Neuronal stem cell (in vitro differentiated cells): Measurements from ENCODE around the gene CLIC4.

Experiments
- DNase-seq: peaks from one replicate; pipeline ENCODE4 v3.0.0-alpha.2; 2013; ENCODE audit warnings: low spot score
- H2AFZ ChIP-seq: one replicate; pipeline ENCODE4 v1.6.1; 2013; ENCODE audit warnings: mild to moderate bottlenecking, low read length, inconsistent platforms
- H2AK5ac ChIP-seq: 2 replicates; pipeline ENCODE4 v1.6.1; 2013; ENCODE audit warnings: low read depth, mild to moderate bottlenecking, inconsistent platforms, low read length, moderate library complexity, mixed read lengths
- H2BK120ac ChIP-seq: 2 replicates; pipeline ENCODE4 v1.6.1; 2013; ENCODE audit warnings: low read depth, mild to moderate bottlenecking, inconsistent platforms, low read length, moderate library complexity, mixed read lengths
- H2BK12ac ChIP-seq: one replicate; pipeline ENCODE4 v1.6.1; 2013; ENCODE audit warnings: low read length, inconsistent platforms
- H2BK15ac ChIP-seq: 2 replicates; pipeline ENCODE4 v1.6.1; 2013; ENCODE audit warnings: mild to moderate bottlenecking, low read length, inconsistent platforms, mixed read lengths
- H2BK5ac ChIP-seq: one replicate; pipeline ENCODE4 v1.6.1; 2013; ENCODE audit warnings: inconsistent platforms, mild to moderate bottlenecking, low read length, moderate library complexity
- H3K14ac ChIP-seq: one replicate; pipeline ENCODE4 v1.6.1; 2013; ENCODE audit warnings: low read length, inconsistent platforms
- H3K18ac ChIP-seq: 2 replicates; pipeline ENCODE4 v1.6.1; 2013; ENCODE audit warnings: low read length, inconsistent platforms
- H3K23ac ChIP-seq: 2 replicates; pipeline ENCODE4 v1.6.1; 2013; ENCODE audit warnings: low read depth, mild to moderate bottlenecking, mixed read lengths, low read length, inconsistent platforms; ENCODE audit not compliant: poor library complexity
- H3K27ac ChIP-seq: replicated peaks from 3 replicates; pipeline ENCODE4 v1.5.1; 2013; ENCODE audit warnings: low read length, inconsistent platforms
- H3K27me3 ChIP-seq, 3 experiments: 2 replicates each; pipeline ENCODE4 v1.6.1; 2013; ENCODE audit warnings: low read length in 3 of 3, mild to moderate bottlenecking in 2 of 3, inconsistent platforms in 1 of 3, low read depth in 1 of 3, mixed read lengths in 1 of 3, moderate library complexity in 1 of 3; ENCODE audit not compliant: control insufficient read depth in 3 of 3, insufficient read depth in 3 of 3
- H3K36me3 ChIP-seq, 2 donors: replicated peaks in 1 of 2; 2 replicates each; pipeline ENCODE4 v1.6.1; 2013; ENCODE audit warnings: low read length in 2 of 2; ENCODE audit not compliant: control insufficient read depth in 2 of 2, insufficient read depth in 2 of 2
- H3K4ac ChIP-seq: 2 replicates; pipeline ENCODE4 v1.6.1; 2013; ENCODE audit warnings: inconsistent platforms, mild to moderate bottlenecking, low read length, moderate library complexity
- H3K4me1 ChIP-seq, 2 donors: 1 replicate in 1 of 2; 2 replicates in 1 of 2; pipeline ENCODE4 v1.6.1; 2013; ENCODE audit warnings: low read length in 2 of 2, low read depth in 1 of 2; ENCODE audit not compliant: control insufficient read depth in 2 of 2, insufficient read depth in 1 of 2
- H3K4me2 ChIP-seq: one replicate; pipeline ENCODE4 v1.6.1; 2013; ENCODE audit warnings: mild to moderate bottlenecking, low read length, inconsistent platforms; ENCODE audit not compliant: insufficient read depth, poor library complexity, severe bottlenecking
- H3K4me3 ChIP-seq, 2 donors: 2 replicates each; pipeline ENCODE4 v1.5.1; 2013; ENCODE audit warnings: low read length in 2 of 2, mild to moderate bottlenecking in 2 of 2, inconsistent platforms in 1 of 2, moderate library complexity in 1 of 2
- H3K79me1 ChIP-seq: one replicate; pipeline ENCODE4 v1.6.1; 2013; ENCODE audit warnings: low read depth, mild to moderate bottlenecking, inconsistent platforms, low read length, moderate library complexity
- H3K9ac ChIP-seq: one replicate; pipeline ENCODE4 v1.6.1; 2013; ENCODE audit warnings: mild to moderate bottlenecking, low read depth, low read length, inconsistent platforms; ENCODE audit not compliant: poor library complexity
- H3K9me3 ChIP-seq, 2 donors: replicated peaks in 1 of 2; 2 replicates each; pipeline versions ENCODE3 to v1.6.1; 2013; ENCODE audit warnings: low read length in 2 of 2, mild to moderate bottlenecking in 2 of 2, inconsistent platforms in 1 of 2, low read depth in 1 of 2, mixed read lengths in 1 of 2, moderate library complexity in 1 of 2; ENCODE audit not compliant: control insufficient read depth in 2 of 2, insufficient read depth in 1 of 2
- H4K8ac ChIP-seq: one replicate; pipeline ENCODE4 v1.6.1; 2013; ENCODE audit warnings: low read depth, mild to moderate bottlenecking, inconsistent platforms, low read length, moderate library complexity
- H4K91ac ChIP-seq: one replicate; pipeline ENCODE4 v1.6.1; 2013; ENCODE audit warnings: low read length, low read depth, mild to moderate bottlenecking, inconsistent platforms; ENCODE audit not compliant: poor library complexity
- WGBS, 2 donors: extraction: QIAGEN DNeasy Blood & Tissue Kit; methylation state at CpG; one replicate each; pipeline ENCODE4 v1.1.7; 2013; ENCODE audit warnings: missing lambda C conversion rate in 2 of 2, mixed read lengths in 1 of 2; ENCODE audit not compliant: insufficient read length in 2 of 2, insufficient replicate concordance in 1 of 2; ENCODE audit errors: extremely low coverage in 2 of 2; 5-methylcytosine and 5-hydroxymethylcytosine counted together

CLIC4 gene

DNA sequence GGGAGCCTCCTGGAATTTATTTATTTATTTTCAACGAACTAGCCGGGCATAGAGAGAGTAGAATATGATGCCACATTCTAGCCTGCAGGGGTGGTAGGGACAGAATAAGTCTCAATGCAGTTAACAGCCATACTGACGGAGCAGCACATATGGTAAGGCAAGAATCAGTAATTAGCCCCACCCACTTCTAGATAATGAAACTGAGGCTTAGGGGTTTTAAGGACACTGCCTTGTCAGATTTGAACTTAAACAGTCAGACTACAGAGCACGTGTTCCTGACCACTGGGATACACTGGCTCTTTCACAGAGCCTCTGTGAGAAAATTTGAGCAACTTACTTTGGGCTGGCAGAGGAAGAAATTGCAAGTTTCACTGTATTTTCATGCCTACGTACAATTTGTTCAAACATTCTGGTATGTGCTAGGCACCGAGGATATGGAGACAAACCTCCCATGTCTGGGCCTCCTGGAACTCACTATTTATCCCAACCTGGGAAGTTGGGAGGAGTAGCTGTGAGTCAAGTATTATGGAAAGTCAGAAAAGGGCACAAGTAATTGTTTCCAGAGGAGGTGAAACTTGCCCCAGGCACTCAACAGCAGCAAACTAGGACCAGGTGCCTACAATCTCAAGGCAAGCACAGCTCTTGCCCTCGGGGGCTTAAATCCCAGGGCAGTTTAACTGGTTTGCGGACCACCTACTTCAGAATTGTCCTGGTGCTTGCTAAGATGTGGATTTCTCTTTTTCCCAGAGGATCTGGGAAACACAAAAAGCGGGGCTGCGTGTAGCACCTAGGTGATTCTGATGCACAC lies 1.6 kb upstream of the CLIC4 start:
- H3K27me3 ChIP-seq, result no peaks in the 10 kb centered on the region
- H3K79me1 ChIP-seq, result peaks cover 1% of the 10 kb centered on the region
- H3K9me3 ChIP-seq, result no peaks in the 10 kb centered on the region
- no peak overlapping the region for H2BK120ac ChIP-seq
- H3K18ac ChIP-seq, result peak overlapping the region; percentile 72
- H2AFZ ChIP-seq, result peak overlapping the region; percentile 12
- H3K36me3 ChIP-seq, result peaks cover 0 to 5% of the 10 kb centered on the region in 2 donors
- peak overlapping the region; percentile 49 for H2BK5ac ChIP-seq
- no peak overlapping the region for H3K14ac ChIP-seq
- no peak overlapping the region for H4K8ac ChIP-seq
- H3K4me1 ChIP-seq, result peaks cover 10 to 21% of the 10 kb centered on the region in 2 donors
- no peak overlapping the region for H3K4me2 ChIP-seq
- H2AK5ac ChIP-seq, result no peak overlapping the region
- H3K4ac ChIP-seq, result no peak overlapping the region
- no peak overlapping the region for H2BK15ac ChIP-seq
- no peak overlapping the region for H3K27ac ChIP-seq
- H3K9ac ChIP-seq, result no peak overlapping the region
- H4K91ac ChIP-seq, result no peak overlapping the region
- no peak overlapping the region for H2BK12ac ChIP-seq
- no peak overlapping the region for H3K4me3 ChIP-seq
- no peak for DNase-seq
- no peak overlapping the region for H3K23ac ChIP-seq
- WGBS, 2 donors, result no CpG with 5 or more reads among the region's 10 CpGs

DNA sequence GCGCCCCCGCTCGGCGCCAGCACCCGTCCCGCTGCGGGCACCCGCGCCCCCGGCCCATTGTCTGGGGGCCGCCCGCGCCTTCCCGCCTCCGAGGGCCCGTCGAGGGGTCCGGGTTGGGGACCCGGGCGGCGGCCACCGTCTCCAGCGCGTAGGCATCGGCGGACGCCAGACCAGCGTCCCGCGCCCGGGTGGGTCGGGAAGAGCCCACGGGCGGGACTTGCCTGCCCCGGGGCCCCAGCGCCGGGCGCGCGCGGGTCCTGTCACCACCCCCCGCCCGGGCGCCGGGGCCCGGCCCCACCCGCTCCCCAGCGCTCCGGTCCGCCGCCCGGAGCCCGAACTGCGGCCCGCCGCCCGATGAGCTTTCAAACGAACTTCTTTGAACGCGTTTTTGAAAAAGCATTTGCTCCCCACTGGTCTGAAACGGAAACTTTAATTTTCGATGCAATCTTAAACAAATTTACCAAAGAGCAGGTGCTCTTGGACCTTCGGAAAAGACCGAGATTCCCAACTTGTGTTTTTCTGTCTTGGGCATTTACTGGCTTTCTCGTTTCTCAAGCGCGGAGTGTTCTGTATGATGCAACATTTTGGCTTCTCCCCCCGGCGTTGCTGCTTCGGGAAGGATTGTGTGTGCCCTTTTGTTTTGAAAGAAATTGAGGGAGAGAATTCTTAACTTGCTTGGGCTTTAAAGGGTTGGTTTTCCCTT lies 615 bp downstream of the CLIC4 start:
- H2AFZ ChIP-seq, result peak overlapping the region; percentile 77
- no peak overlapping the region for H2BK15ac ChIP-seq
- no peak overlapping the region for H4K8ac ChIP-seq
- H3K14ac ChIP-seq, result peak overlapping the region; percentile 78
- peak overlapping the region; percentile 80 for H3K27ac ChIP-seq
- H3K4me2 ChIP-seq, result peak overlapping the region; percentile 48
- H3K18ac ChIP-seq, result peak overlapping the region; percentile 98
- no peaks in the 10 kb centered on the region for H3K27me3 ChIP-seq
- H3K9ac ChIP-seq, result peak overlapping the region; percentile 99
- peak overlapping the region; percentile 98 for H3K23ac ChIP-seq
- H3K4ac ChIP-seq, result no peak overlapping the region
- H2AK5ac ChIP-seq, result peak overlapping the region; percentile 92
- WGBS, 2 donors, result no CpG with 5 or more reads among the region's 70 CpGs
- peaks cover 1% of the 10 kb centered on the region for H3K79me1 ChIP-seq
- no peak overlapping the region for H2BK12ac ChIP-seq
- H4K91ac ChIP-seq, result no peak overlapping the region
- peaks cover 0 to 4% of the 10 kb centered on the region in 2 donors for H3K9me3 ChIP-seq
- H3K36me3 ChIP-seq, result peaks cover 1 to 25% of the 10 kb centered on the region in 2 donors
- no peak for DNase-seq
- H3K4me3 ChIP-seq, result peak overlapping the region; percentile 72 to 100
- peak overlapping the region; percentile 59 for H2BK5ac ChIP-seq
- peaks cover 10 to 18% of the 10 kb centered on the region in 2 donors for H3K4me1 ChIP-seq
- no peak overlapping the region for H2BK120ac ChIP-seq

DNA sequence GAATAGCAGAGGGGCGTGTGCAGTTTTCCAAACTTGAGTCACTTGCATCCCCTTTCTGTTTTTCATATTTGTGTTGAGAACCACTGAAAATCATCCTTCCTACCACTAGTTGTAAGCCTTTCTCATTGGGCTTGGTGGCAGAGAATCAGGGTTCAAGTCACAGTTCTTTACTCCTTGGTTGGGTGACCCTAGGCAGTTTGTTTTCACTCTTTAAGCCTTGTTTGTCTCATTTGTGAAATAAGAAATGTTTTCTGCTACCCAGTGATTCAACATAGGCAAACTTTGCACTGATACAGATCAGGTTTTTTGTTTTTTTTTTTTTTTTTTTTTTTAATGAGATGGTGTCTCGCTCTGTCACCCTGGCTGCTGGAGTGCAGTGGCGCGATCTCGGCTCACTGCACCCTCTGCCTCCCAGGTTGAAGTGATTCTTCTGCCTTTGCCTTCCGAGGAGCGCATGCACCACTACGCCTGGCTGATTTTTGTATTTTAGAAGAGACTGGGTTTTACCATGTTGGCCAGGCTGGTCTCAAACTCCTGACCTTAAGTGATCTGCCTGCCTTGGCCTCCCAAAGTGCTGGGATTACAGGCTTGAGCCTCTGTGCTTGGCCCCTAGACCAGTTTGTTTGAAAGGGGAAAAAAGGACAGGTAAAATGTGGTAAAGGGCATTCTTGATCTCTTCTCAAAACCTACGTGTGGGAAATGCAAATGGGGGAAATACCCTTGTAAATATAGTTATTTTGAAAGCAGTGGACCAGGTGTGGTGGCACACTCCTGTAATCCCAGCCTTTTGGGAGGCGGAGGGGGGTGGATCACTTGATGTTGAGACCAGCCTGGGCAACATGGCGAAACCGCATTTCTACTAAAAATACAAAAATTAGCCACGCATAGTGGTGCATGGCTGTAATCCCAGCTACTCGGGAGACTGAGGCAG lies 3.2 kb downstream of the CLIC4 start:
- H3K14ac ChIP-seq, result no peak overlapping the region
- no peak overlapping the region for H3K23ac ChIP-seq
- no peak overlapping the region for H3K18ac ChIP-seq
- no peak overlapping the region for H3K27ac ChIP-seq
- no peaks in the 10 kb centered on the region for H3K27me3 ChIP-seq
- H2BK120ac ChIP-seq, result no peak overlapping the region
- H3K36me3 ChIP-seq, result peaks cover 1 to 32% of the 10 kb centered on the region in 2 donors
- H3K4me1 ChIP-seq, result peaks cover 8 to 10% of the 10 kb centered on the region in 2 donors
- no peak overlapping the region for H2AFZ ChIP-seq
- no peak overlapping the region for H4K8ac ChIP-seq
- H3K9ac ChIP-seq, result no peak overlapping the region
- H2BK5ac ChIP-seq, result no peak overlapping the region
- H4K91ac ChIP-seq, result no peak overlapping the region
- H2BK15ac ChIP-seq, result no peak overlapping the region
- DNase-seq, result no peak
- no peaks in the 10 kb centered on the region for H3K79me1 ChIP-seq
- no peak overlapping the region for H2AK5ac ChIP-seq
- H3K4me3 ChIP-seq, result no peak overlapping the region
- peaks cover 0 to 4% of the 10 kb centered on the region in 2 donors for H3K9me3 ChIP-seq
- H3K4ac ChIP-seq, result no peak overlapping the region
- no CpG with 5 or more reads among the region's 14 CpGs for WGBS, 2 donors
- H3K4me2 ChIP-seq, result no peak overlapping the region
- no peak overlapping the region for H2BK12ac ChIP-seq
